ENCODE data around the gene STAC.

The STAC gene, protein sequence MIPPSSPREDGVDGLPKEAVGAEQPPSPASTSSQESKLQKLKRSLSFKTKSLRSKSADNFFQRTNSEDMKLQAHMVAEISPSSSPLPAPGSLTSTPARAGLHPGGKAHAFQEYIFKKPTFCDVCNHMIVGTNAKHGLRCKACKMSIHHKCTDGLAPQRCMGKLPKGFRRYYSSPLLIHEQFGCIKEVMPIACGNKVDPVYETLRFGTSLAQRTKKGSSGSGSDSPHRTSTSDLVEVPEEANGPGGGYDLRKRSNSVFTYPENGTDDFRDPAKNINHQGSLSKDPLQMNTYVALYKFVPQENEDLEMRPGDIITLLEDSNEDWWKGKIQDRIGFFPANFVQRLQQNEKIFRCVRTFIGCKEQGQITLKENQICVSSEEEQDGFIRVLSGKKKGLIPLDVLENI

DNA sequence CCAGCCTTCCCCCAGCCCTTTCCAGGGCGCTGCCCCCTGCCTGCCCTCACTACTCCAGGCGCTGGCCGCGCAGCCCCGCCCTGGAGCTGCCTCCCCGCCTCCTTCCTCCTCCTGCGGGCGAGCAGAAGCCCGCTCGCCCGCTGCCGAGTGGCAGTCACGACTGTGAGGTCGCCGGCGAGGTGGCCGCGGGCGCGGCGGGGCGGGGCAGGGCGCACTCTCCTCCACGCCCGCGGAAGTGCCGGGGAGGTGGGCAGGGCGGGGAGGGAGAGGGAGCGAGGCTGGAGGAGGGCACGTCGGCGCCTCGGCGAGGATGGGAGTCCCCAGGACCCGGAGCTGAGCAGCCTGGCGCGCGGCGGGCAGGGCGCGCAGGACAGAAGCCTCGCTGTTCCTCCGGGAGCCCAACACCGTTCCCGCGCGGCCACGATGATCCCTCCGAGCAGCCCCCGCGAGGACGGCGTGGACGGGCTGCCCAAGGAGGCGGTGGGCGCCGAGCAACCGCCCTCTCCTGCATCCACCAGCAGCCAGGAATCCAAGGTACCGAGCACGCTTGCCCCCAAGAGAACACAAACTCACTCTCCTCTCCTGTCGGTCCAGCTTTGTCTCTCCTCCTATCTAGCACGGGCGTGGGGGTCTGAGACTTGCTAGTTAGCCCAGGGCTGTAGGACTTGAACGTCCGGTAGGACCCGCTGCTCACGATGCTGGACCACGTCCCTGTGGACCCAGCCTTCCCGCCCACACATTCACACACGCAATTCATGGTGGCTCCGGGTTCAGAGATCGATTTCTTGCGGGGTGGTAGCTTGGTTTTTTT lies at the start of gene STAC:
Gene STAC (plus strand): TSS at position 284 of the 811 bp plus-strand sequence. CDS start 140 bp downstream, at position 424.
- in situ Hi-C loops (cut with HindIII; ENCODE audit: low sequenced_read_pairs), result no loop called here

DNA sequence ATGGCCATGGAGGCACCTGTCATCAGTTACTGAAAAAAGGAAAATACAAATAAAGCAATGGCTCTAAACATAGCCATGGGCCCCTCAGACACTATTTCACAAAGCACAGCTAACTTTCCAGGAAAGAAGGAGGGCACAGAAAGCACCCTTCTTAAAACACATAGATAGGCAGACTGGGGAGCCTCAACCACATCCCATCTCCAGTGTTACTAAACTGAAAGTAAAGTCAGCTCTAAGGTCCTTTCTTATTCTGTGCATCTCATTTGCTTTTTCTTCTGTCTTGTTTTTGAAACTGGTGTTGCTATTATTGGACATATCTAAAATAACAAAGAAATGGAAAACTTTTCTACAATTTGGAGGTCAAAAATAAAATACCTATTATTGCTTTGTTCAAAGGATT lies 48.2 kb upstream of the STAC start:
- in situ Hi-C loops (cut with HindIII; ENCODE audit: low sequenced_read_pairs), result no loop called here

DNA sequence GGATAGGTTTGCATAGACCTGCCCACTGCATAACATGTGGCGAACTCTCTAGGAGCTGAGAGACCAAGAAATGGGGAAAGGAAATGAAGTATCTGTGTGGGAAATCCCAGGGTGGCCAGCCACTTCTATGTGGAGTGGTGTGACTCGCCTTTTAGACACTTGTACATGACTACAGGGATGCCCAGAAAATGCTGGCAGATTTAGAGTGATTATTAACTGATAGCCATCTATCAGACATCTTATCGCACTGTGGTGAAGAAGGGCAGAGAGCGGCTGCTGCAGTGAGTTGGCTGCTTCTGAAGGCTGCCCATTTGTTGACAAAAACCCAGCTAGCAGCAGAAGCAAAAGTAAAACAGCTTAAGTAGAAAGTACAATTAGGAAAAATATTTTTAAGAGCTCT lies 18.1 kb upstream of the STAC start:
- in situ Hi-C loops (cut with HindIII; ENCODE audit: low sequenced_read_pairs), result no loop called here

DNA sequence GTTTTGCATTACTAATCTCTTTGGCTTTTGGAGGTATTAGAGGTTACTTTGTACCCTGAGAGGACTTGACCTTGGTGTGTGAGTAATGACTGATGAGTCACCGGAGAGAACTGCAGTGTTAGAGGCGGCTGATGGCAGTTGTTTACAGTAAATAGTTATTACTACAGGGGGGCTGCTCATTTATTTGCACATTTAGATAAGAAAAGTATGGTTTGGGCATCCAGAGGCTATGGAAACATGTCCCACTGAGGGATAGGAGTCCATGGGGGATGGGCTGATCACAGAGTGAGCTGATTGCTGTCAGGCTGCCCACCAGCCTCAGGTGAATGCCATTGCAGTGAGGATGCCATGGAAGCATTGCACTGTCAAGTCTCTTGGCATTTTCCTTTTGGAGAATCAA lies 17.3 kb upstream of the STAC start:
- in situ Hi-C loops (cut with HindIII; ENCODE audit: low sequenced_read_pairs), result no loop called here

DNA sequence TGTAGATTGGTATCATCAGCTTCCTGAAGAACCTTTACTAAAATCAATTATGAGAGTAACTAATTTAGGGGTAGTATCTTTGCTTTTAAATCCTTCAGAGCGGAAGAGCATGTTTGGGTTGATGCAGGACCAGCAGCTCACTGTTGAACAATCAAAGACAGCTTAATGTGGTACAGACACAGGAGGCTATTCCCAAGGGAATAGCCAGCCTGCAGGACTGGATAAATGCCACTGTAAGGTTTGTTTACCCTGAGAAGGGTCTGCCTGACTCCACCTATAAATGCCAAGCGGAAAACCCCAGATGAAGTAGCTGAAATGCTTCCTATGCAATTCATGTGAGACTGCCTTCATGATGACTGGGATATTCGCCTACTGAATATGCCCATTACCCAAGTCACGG lies 16.0 kb upstream of the STAC start:
- in situ Hi-C loops (cut with HindIII; ENCODE audit: low sequenced_read_pairs), result no loop called here

DNA sequence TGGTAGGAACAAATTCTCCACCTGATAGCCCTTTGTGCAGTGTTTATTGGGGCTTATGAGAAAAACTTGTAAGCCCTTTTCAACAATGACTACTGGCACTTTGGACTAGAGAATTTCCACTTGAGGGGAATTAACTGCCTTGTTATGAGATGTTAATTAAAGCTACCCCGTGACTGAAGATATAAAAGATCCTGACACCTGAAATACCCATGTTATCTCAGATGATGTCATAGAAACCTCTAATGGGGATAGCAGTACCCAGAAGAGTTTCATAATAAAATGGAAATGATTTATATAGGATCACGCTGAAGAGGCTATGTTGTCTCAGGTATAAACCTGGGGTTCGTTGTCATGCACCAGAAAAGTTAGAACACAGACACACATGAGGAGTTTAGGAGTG lies 14.5 kb upstream of the STAC start:
- in situ Hi-C loops (cut with HindIII; ENCODE audit: low sequenced_read_pairs), result no loop called here

DNA sequence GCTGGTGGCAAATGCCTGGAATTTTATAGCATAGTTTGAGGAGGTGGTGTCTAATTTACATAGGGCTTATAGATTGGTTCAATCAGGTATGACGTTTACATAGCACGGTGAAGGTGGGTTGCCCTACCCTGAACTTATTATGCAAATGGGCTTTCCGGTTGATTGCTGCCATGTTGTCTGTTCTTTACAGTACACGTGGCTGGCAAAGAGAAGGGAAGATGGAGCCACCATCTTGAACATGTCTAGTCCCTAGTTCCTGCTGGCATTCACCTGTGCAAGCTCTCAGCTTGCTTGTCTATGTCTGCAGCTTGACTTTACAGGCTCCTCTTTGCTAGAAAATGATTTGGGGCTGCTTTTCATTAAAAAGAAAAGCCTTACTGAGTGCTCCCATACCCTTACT lies 14.0 kb upstream of the STAC start:
- in situ Hi-C loops (cut with HindIII; ENCODE audit: low sequenced_read_pairs), result no loop called here

DNA sequence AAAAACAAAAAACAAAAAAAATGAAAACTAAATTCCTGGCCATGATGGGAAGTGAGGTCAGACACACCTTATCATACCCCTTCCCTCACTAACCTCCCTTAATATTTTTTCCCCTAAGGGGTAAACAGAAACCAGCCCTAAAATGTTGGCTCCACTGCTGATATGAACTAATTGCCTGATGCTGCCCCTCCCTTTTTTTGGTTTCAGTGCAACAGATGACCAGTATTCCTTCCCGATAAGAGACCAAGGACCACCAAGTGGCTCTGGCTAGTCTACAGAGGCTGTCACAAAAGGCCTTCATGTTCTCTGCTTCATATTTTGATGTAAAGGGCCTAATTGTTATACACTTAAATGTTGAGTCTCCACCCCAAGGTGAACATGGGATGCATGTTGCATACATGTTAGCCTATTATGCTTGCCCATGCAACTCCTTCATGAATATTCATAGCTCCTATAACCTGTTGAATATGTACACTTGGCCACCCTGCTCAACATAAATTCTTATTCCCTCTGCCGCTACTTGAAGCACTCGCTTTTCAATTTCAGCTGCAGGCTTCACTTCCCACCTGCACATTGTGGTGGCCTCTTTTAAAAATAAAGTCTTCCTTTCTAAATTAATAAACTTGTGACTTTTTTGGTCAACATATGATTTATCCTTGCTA lies 12.3 kb upstream of the STAC start:
- in situ Hi-C loops (cut with HindIII; ENCODE audit: low sequenced_read_pairs), result no loop called here

DNA sequence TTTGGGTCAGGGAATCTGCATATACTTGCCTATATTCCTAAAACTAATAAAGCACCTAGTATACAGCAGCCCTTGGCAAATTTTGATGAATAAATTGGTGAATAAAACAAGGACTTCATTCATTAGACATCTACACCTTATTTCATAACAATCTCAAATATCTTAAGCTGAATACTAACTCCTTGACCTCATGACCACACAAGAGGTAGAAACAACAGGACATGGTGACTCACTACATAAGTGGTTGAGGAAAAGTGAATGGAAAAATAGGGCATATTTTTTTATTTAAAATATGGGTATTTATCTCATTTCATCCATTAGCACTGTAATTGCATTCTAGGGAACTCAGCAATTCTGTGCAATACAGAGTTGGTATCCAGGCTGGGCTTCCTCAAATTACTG lies 7.8 kb upstream of the STAC start:
- in situ Hi-C loops (cut with HindIII; ENCODE audit: low sequenced_read_pairs), result no loop called here

DNA sequence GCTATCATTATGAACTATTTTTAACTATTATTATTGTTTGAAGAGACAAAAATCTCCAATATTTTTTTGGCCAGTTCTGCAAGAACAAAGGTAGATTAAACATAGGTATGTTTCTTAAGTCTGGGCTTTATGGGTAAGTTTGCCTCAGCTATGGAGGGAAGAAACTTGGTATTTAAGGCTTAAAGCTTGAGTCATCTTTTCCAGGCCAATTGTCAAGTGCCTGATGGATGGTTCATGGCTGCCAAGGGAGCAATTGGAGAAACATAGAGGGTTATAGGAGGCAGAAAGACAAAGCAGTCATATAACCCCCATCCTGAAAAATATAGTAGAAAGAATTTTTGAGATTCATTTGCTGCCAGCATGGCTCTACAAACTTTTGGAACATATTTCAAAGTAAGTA lies 7.2 kb upstream of the STAC start:
- in situ Hi-C loops (cut with HindIII; ENCODE audit: low sequenced_read_pairs), result no loop called here

DNA sequence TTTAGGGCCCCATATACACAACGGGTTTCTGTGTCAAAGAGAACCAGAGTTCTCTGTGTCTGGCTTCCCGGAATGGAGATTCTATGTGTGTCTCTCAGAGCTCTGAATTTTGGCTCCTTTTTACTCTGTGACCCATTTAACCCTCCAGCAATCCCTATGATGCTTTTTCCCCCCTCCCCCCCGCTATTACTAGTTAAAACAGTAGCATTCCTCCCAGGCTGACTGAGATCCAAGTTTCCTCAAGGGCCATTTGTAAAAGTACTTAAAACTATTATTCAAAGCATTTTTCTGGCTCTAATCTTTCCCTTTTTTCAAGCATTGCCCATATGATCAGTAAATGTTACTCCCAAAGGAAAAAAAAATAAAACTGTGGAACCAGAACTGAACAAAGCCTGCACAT lies 6.6 kb upstream of the STAC start:
- in situ Hi-C loops (cut with HindIII; ENCODE audit: low sequenced_read_pairs), result no loop called here

DNA sequence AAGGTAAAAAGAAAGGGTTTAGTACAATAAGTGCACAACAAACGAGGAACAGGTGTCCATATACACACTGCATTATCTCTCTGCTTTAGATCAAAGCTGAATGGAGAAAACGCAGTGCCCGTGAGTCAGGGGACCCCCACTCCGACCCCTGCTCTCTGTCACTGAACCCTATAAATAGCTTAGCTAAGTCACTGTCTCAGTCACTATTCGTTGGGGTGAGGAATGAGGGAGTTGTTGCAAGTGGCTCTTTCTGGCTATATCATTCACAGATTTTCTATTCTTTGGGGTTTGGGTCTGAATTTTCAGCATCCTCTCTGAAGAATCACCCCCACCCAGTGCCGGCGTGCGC lies 458 bp upstream of the STAC start:
- in situ Hi-C loops (cut with HindIII; ENCODE audit: low sequenced_read_pairs), result no loop called here

DNA sequence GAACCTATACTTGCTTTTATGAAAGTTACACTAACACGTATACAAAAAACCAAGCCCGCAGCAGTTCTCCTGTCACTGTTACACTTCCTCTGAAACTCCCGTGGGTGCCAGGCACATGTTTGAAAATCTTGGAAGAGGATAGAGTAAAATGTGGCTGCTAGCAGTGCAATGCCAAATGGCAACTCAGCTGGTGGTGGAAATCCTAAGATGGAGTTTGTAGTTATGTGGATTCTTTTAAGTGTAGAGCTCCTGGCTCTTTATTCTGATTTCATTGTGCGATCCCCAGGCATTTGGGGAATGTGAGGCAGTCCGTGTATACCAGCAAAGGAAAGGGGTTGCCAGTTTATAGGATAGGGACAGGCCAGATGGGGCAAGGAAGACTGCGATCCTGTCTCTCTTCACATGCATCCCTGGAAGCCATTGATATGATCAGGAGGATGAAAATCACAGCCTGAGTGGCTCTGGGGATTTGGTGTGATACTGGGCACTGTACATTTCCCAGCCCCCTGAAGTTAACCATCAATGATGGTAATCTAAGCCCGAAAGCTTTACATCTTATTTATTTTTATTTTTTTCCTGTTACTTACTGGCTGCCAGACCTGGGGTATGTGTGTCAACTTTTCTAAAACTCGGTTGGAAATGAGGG lies 1.1 kb downstream of the STAC start:
- in situ Hi-C loops (cut with HindIII; ENCODE audit: low sequenced_read_pairs), result no loop called here

DNA sequence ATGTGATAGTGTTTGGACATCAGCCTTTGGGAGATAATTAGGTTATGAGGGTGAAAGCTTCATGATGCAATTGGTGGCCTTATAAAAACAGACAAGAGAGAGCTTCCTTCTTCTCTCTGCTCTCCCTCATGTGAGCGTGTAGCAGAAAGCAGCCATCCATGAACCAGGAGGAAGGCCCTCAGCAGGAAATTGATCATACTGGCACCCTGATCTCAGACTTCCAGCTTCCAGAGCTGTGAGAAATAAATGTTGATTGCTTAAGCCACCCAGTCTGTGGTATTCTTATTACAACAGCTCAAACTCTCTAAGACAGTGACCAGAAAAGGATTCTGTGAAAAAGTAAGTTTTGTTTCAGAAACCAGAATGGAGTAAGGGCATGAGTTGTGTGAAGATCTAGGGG lies 13.3 kb downstream of the STAC start:
- in situ Hi-C loops (cut with HindIII; ENCODE audit: low sequenced_read_pairs), result no loop called here

DNA sequence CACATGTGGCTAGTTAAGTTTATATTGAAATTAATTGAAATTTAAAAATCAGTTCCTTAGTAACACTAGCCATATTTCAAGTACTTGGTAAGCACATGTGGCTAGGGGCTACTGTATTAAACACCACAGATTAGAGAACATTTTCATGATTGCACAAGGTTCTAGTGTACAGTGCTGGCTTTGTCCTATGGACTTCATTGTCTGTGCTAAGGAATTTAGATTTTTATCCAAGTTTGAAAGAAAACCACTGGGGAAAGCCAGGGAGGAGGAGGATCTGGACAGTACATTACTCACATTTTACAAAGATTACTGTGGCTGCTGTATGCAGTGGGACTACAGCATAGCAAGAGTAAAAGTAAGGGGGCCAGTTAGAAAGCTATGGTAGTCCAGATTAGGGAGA lies 13.9 kb downstream of the STAC start:
- in situ Hi-C loops (cut with HindIII; ENCODE audit: low sequenced_read_pairs), result no loop called here

DNA sequence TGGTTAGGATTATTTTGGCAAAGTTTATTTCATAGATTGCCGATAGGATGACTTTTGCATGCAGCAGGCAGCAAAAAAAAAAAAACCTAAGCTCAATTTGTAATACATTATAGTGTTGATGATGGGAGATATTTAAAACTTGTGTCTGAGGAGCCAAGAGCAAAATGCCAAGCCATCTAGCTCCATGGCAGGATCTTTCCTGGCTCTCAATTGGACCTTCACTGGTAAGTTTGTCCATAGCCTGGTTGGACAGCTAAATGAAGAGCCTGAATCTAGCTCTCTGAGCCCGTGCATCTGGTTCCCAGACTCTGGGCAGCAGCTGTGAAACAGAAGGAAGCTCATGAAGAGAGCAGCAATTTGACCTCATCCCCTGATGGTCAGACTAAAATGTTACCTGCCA lies 17.5 kb downstream of the STAC start:
- in situ Hi-C loops (cut with HindIII; ENCODE audit: low sequenced_read_pairs), result no loop called here

DNA sequence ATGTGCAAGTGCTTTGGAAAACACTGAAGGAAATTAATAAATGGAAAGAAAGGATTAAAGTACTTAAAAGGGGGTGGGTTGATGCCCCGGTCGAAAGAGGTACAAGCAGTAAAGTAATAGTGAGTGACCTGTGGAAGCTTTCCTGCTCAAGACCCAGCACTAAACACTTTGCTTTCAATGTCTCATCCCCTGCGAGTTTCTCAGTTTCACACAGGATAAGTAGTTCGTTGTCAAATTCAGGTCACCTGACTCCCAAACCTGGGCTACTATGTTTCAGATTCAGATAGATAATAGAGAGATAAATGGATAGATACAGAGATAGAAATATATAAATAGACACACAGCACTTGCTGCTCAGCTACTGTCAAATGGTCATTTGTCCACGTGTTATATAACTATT lies 19.6 kb downstream of the STAC start:
- in situ Hi-C loops (cut with HindIII; ENCODE audit: low sequenced_read_pairs), result loop anchor here (10.0 kb wide), 1 partner anchor 285 kb away; no protein-coding TSS in a partner anchor

DNA sequence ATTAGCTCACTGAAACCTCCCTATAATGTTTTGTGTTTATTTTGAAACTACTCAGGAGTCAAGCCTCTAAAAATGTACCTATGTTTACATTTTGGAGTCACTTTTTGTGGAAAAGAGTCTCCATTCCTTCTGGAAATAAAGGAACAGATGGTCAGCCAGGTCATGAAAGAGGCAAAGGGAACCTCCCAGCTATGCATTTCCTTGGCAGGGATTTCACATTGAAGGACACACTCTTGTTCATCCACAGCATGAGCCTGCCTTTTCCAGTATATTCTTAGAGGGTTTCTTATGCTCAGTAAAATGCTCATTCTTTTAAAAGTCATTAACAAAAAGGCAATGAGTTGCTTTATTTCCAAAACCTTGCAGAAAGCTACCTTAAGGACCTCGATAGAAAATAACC lies 20.8 kb downstream of the STAC start:
- in situ Hi-C loops (cut with HindIII; ENCODE audit: low sequenced_read_pairs), result loop anchor here (10.0 kb wide), 1 partner anchor 286 kb away; no protein-coding TSS in a partner anchor

DNA sequence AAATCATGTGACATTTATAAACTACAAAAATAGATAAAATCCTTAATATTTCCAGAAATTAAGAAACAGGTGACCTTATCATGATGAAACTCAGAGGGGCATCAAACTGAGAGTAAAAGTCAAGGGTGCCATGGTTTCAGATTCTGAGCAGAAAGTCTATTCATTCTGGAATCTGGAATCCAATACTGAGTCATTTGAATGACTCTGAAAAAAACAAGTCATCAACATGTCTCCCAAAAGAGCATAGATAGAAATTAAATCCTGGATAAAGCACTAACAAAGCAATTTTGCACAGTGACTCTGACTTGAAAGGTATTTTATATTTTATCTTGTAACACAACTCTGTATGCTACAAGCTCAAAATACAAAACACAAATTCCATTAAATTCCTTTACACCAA lies 23.4 kb downstream of the STAC start:
- in situ Hi-C loops (cut with HindIII; ENCODE audit: low sequenced_read_pairs), result loop anchor here (10.0 kb wide), 1 partner anchor 289 kb away; no protein-coding TSS in a partner anchor

DNA sequence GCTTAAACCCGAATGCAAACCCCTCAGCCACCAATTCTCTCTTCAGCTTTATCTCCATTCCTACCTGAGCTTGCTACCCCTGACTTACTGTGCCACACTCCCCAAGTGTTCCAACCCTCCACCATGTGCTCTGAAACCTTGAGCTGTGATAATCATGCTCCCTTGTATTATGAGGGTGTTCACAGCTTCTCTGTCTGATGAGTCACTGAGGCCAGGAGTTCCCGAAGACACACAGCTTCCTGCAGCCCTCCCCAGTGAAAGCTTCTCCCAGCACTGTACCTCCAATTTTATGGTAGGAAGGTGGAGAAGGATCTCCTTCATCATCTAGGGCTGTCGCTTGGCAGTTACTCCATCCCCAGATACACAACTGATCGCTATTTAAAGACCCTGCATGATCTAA lies 24.9 kb downstream of the STAC start:
- in situ Hi-C loops (cut with HindIII; ENCODE audit: low sequenced_read_pairs), result loop anchor here (10.0 kb wide), 1 partner anchor 290 kb away; no protein-coding TSS in a partner anchor

DNA sequence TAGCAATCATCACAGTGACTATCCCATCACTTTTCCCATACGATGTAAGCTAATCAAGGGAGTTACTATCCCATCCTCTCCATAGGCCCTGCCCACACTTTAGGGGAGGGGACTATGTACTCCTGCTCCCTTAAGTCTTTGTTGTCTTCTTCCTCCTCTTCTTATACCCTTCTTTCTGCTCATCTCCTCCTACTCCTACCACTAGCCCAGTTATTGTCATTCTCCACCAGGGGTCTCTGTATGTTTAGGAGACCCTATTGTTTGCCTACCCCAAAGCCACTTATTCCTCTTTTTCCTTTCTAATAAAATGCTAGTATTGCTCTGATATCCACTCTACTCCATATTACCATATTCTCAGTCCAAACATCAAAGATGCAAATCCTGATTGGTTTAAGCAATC lies 27.8 kb downstream of the STAC start:
- in situ Hi-C loops (cut with HindIII; ENCODE audit: low sequenced_read_pairs), result loop anchor here (10.0 kb wide), 1 partner anchor 293 kb away; no protein-coding TSS in a partner anchor
